HepG2 (cell line): Measurements from ENCODE around the gene INTS1. TPM values are rescaled to one million over a fixed set of nuclear protein-coding genes. Genes with fewer than 3 reads are reported as not detected.

Experiments used
- FOXJ3 ChIP-seq: sonication (generic); formaldehyde crosslinking; IDR thresholded peaks from 2 replicates; pipeline ENCODE4 v1.4.0; 2020; ENCODE audit warnings: missing genetic modification reagents, mild to moderate bottlenecking, borderline replicate concordance
- SRF ChIP-seq: IDR thresholded peaks from 2 replicates; pipeline ENCODE4 v1.6.1; 2011; ENCODE audit warnings: mild to moderate bottlenecking, low read depth, low read length, moderate library complexity
- TCF12 ChIP-seq, 2 experiments: fragments of 450-650 bp in 1 of 2; sonication (generic) in 1 of 2; formaldehyde crosslinking in 1 of 2; IDR thresholded peaks; 2 replicates each; pipeline versions ENCODE4 v1.6.1 to v1.8.0; 2017 to 2022; ENCODE audit warnings: antibody characterized with exemption in 1 of 2, mild to moderate bottlenecking in 1 of 2, missing genetic modification reagents in 1 of 2, moderate library complexity in 1 of 2
- ZNF282 ChIP-seq: fragments of 450-650 bp; IDR thresholded peaks from 2 replicates; pipeline ENCODE4 v1.6.1; 2018; ENCODE audit not compliant: partially characterized antibody
- ZNF33A ChIP-seq: sonication (generic); formaldehyde crosslinking; IDR thresholded peaks from 2 replicates; pipeline ENCODE4 v1.5.1; 2020; ENCODE audit warnings: missing genetic modification reagents, mild to moderate bottlenecking, moderate library complexity, borderline replicate concordance
- ZSCAN20 ChIP-seq: sonication (generic); formaldehyde crosslinking; IDR thresholded peaks from 2 replicates; pipeline ENCODE4 v1.4.0; 2020; ENCODE audit warnings: missing genetic modification reagents, mild to moderate bottlenecking, borderline replicate concordance
- ZSCAN31 ChIP-seq: sonication (generic); formaldehyde crosslinking; IDR thresholded peaks from 2 replicates; pipeline ENCODE4 v1.5.0; 2020; ENCODE audit warnings: low read depth, mild to moderate bottlenecking, missing genetic modification reagents
- polyA plus RNA-seq, 8 experiments: library from polyadenylated mRNA; depleted of rRNA in 3 of 8; stranded (reverse) in 7 of 8; unstranded in 1 of 8; fragments of >200 nt; fragmentation: Illumina TruSeq in 4 of 8; extraction: Trizol in 4 of 8; gene quantifications; 2 replicates each; pipeline versions ENCODE4 v1.2.1 to v1.2.3, GENCODE V29; 2011 to 2016; ENCODE audit warnings: low read depth in 4 of 8, missing spikeins in 1 of 8, mixed read lengths in 1 of 8; ENCODE audit not compliant: insufficient read depth in 1 of 8
- total RNA-seq, 5 experiments: library from RNA; depleted of rRNA; stranded (reverse); fragments of >200 nt; fragmentation: Illumina TruSeq; extraction: Trizol; gene quantifications; 2 replicates each; pipeline ENCODE4 v1.2.3, GENCODE V29; 2016; ENCODE audit warnings: low read depth in 1 of 5
- TF ChIP-seq, protein P1 (sequence below): sonication (generic); formaldehyde crosslinking; IDR thresholded peaks from 2 replicates; pipeline ENCODE4 v1.5.1; 2020; ENCODE audit warnings: missing genetic modification reagents, mild to moderate bottlenecking, borderline replicate concordance
- TF ChIP-seq, protein P2 (sequence below): sonication (generic); formaldehyde crosslinking; conservative IDR thresholded peaks from 2 replicates; pipeline ENCODE4 v1.5.0; 2020; ENCODE audit warnings: missing genetic modification reagents
- TF ChIP-seq, protein P3 (sequence below): sonication (generic); formaldehyde crosslinking; IDR thresholded peaks from 2 replicates; pipeline ENCODE4 v1.4.0; 2020; ENCODE audit warnings: missing genetic modification reagents
- TF ChIP-seq, protein P4 (sequence below): sonication (generic); formaldehyde crosslinking; IDR thresholded peaks from 2 replicates; pipeline ENCODE4 v1.5.1; 2020; ENCODE audit warnings: mild to moderate bottlenecking, missing genetic modification reagents
- TF ChIP-seq, protein P5 (sequence below): sonication (generic); formaldehyde crosslinking; IDR thresholded peaks from 2 replicates; pipeline ENCODE4 v1.4.0; 2020; ENCODE audit warnings: missing genetic modification reagents, borderline replicate concordance

Gene INTS1
- total and polyA plus RNA-seq, 2 of the 13 experiments (the other 11 are each of a cell fraction or from before 2014, with no cell fraction given) = 13.7 to 29.0 TPM

DNA sequence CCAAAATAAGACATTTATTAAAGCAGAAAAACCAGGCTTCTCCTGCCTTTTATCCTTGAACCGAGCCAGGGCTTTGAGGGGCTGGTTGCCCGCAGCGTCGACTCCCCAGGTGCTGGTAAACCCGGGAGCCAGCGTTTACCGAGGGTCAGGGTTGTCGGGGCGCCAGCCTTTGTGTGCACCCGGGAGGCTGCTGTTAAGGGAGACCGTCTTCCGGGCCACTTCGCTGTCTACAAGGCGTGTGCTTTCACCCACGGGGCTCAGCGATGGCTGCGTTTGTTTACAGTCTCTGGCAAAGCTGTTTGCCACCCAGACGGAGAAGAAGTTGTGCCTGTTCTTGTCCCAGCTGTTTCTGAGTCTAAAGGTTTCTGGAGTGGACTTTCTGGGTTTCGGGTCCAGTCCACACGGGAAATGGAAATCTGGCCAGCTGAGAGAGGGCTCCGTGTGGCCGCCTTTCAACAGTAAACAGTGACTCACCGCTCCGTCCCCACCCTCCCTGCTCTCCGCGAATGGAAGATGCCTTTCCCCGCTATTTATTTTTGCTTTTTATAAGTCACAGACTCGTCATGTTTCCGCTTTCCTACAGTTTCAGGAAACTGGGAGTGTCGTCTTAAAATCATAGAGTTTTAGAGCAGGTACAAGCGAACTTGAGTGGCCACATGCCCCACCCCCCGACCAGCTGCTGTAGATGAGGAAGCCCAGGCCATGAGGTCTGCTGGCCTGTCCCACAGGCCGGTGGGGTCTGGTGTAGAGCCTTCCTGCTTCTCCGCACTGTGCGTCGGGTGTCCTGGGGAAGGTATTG is 28.5 kb upstream of the INTS1 start (continued):
- TF ChIP-seq, protein P1, sequence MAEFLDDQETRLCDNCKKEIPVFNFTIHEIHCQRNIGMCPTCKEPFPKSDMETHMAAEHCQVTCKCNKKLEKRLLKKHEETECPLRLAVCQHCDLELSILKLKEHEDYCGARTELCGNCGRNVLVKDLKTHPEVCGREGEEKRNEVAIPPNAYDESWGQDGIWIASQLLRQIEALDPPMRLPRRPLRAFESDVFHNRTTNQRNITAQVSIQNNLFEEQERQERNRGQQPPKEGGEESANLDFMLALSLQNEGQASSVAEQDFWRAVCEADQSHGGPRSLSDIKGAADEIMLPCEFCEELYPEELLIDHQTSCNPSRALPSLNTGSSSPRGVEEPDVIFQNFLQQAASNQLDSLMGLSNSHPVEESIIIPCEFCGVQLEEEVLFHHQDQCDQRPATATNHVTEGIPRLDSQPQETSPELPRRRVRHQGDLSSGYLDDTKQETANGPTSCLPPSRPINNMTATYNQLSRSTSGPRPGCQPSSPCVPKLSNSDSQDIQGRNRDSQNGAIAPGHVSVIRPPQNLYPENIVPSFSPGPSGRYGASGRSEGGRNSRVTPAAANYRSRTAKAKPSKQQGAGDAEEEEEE (CRISPR knock-in tag) = no peak
- TF ChIP-seq TCF12 (IDR thresholded peaks at IDR 0.05) (no peak), TCF12 (CRISPR knock-in tag; IDR thresholded peaks at IDR 0.05) (0 out of 2 replicates have a peak, but pooled peaks have one; percentile 26), ZNF282 (no peak), FOXJ3 (CRISPR knock-in tag) (peak; percentile 36; the same call in 1 of the 2 replicates), ZSCAN31 (no peak), ZNF33A (CRISPR knock-in tag) (no peak), ZSCAN20 (no peak), SRF (no peak)
- TF ChIP-seq, protein P2, sequence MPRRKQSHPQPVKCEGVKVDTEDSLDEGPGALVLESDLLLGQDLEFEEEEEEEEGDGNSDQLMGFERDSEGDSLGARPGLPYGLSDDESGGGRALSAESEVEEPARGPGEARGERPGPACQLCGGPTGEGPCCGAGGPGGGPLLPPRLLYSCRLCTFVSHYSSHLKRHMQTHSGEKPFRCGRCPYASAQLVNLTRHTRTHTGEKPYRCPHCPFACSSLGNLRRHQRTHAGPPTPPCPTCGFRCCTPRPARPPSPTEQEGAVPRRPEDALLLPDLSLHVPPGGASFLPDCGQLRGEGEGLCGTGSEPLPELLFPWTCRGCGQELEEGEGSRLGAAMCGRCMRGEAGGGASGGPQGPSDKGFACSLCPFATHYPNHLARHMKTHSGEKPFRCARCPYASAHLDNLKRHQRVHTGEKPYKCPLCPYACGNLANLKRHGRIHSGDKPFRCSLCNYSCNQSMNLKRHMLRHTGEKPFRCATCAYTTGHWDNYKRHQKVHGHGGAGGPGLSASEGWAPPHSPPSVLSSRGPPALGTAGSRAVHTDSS (CRISPR knock-in tag) = no peak
- TF ChIP-seq, protein P3, sequence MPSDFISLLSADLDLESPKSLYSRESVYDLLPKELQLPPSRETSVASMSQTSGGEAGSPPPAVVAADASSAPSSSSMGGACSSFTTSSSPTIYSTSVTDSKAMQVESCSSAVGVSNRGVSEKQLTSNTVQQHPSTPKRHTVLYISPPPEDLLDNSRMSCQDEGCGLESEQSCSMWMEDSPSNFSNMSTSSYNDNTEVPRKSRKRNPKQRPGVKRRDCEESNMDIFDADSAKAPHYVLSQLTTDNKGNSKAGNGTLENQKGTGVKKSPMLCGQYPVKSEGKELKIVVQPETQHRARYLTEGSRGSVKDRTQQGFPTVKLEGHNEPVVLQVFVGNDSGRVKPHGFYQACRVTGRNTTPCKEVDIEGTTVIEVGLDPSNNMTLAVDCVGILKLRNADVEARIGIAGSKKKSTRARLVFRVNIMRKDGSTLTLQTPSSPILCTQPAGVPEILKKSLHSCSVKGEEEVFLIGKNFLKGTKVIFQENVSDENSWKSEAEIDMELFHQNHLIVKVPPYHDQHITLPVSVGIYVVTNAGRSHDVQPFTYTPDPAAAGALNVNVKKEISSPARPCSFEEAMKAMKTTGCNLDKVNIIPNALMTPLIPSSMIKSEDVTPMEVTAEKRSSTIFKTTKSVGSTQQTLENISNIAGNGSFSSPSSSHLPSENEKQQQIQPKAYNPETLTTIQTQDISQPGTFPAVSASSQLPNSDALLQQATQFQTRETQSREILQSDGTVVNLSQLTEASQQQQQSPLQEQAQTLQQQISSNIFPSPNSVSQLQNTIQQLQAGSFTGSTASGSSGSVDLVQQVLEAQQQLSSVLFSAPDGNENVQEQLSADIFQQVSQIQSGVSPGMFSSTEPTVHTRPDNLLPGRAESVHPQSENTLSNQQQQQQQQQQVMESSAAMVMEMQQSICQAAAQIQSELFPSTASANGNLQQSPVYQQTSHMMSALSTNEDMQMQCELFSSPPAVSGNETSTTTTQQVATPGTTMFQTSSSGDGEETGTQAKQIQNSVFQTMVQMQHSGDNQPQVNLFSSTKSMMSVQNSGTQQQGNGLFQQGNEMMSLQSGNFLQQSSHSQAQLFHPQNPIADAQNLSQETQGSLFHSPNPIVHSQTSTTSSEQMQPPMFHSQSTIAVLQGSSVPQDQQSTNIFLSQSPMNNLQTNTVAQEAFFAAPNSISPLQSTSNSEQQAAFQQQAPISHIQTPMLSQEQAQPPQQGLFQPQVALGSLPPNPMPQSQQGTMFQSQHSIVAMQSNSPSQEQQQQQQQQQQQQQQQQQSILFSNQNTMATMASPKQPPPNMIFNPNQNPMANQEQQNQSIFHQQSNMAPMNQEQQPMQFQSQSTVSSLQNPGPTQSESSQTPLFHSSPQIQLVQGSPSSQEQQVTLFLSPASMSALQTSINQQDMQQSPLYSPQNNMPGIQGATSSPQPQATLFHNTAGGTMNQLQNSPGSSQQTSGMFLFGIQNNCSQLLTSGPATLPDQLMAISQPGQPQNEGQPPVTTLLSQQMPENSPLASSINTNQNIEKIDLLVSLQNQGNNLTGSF (CRISPR knock-in tag) = no peak
- TF ChIP-seq, protein P4, sequence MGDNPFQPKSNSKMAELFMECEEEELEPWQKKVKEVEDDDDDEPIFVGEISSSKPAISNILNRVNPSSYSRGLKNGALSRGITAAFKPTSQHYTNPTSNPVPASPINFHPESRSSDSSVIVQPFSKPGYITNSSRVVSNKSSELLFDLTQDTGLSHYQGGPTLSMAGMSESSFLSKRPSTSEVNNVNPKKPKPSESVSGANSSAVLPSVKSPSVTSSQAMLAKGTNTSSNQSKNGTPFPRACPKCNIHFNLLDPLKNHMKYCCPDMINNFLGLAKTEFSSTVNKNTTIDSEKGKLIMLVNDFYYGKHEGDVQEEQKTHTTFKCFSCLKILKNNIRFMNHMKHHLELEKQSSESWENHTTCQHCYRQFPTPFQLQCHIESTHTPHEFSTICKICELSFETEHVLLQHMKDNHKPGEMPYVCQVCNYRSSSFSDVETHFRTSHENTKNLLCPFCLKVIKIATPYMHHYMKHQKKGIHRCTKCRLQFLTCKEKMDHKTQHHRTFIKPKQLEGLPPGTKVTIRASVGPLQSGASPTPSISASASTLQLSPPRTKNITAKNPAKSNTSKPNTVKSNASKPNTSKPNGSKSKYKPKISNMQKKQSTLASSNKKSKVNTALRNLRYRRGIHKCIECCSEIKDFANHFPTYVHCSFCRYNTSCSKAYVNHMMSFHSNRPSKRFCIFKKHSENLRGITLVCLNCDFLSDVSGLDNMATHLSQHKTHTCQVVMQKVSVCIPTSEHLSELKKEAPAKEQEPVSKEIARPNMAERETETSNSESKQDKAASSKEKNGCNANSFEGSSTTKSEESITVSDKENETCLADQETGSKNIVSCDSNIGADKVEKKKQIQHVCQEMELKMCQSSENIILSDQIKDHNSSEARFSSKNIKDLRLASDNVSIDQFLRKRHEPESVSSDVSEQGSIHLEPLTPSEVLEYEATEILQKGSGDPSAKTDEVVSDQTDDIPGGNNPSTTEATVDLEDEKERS (CRISPR knock-in tag) = no peak
- TF ChIP-seq, protein P5, sequence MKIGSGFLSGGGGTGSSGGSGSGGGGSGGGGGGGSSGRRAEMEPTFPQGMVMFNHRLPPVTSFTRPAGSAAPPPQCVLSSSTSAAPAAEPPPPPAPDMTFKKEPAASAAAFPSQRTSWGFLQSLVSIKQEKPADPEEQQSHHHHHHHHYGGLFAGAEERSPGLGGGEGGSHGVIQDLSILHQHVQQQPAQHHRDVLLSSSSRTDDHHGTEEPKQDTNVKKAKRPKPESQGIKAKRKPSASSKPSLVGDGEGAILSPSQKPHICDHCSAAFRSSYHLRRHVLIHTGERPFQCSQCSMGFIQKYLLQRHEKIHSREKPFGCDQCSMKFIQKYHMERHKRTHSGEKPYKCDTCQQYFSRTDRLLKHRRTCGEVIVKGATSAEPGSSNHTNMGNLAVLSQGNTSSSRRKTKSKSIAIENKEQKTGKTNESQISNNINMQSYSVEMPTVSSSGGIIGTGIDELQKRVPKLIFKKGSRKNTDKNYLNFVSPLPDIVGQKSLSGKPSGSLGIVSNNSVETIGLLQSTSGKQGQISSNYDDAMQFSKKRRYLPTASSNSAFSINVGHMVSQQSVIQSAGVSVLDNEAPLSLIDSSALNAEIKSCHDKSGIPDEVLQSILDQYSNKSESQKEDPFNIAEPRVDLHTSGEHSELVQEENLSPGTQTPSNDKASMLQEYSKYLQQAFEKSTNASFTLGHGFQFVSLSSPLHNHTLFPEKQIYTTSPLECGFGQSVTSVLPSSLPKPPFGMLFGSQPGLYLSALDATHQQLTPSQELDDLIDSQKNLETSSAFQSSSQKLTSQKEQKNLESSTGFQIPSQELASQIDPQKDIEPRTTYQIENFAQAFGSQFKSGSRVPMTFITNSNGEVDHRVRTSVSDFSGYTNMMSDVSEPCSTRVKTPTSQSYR (CRISPR knock-in tag) = no peak
